NCI-H2196 treated with DMSO at 0.1 percent for 48 hours (cell line): Measurements from ENCODE around the gene GLTP.

Source experiments
- DNase-seq: peaks from one replicate; lab custom pipeline; 2025; ENCODE audit not compliant: unreplicated experiment; lab: John Stamatoyannopoulos, UW

Gene GLTP

GRCh38 chr12:109822951-109823411, 57.4 kb downstream of the GLTP start:
- peak; percentile 20 for DNase-seq

- no peak for DNase-seq
Observed at GRCh38 chr12:109822416-109822815, 57.9 kb downstream of the GLTP start.

GRCh38 chr12:109821968-109822367, 58.4 kb downstream of the GLTP start:
- no peak for DNase-seq

- DNase-seq, result no peak
Observed at GRCh38 chr12:109820816-109821381, 59.4 kb downstream of the GLTP start.

GRCh38 chr12:109818905-109819500, 61.3 kb downstream of the GLTP start:
- DNase-seq, result no peak

- DNase-seq, result no peak
Observed at GRCh38 chr12:109818253-109818652, 62.1 kb downstream of the GLTP start.

GRCh38 chr12:109817627-109818231, 62.6 kb downstream of the GLTP start:
- DNase-seq, result no peak

GRCh38 chr12:109816870-109817269, 63.5 kb downstream of the GLTP start:
- DNase-seq, result no peak

GRCh38 chr12:109815757-109816617, 64.4 kb downstream of the GLTP start:
- DNase-seq, result no peak

- no peak for DNase-seq
Observed at GRCh38 chr12:109815225-109815624, 65.1 kb downstream of the GLTP start.

GRCh38 chr12:109814600-109815150, 65.7 kb downstream of the GLTP start:
- DNase-seq, result no peak

GRCh38 chr12:109813810-109814416, 66.4 kb downstream of the GLTP start:
- no peak for DNase-seq

- no peak for DNase-seq
Observed at GRCh38 chr12:109811624-109811995, 68.7 kb downstream of the GLTP start.

- no peak for DNase-seq
Observed at GRCh38 chr12:109810954-109811623, 69.3 kb downstream of the GLTP start.

GRCh38 chr12:109808876-109809646, 71.3 kb downstream of the GLTP start:
- no peak for DNase-seq

GRCh38 chr12:109807954-109808643, 72.2 kb downstream of the GLTP start:
- no peak for DNase-seq

- DNase-seq, result peak; percentile 19
Observed at GRCh38 chr12:109804820-109805761, 75.2 kb downstream of the GLTP start.

GRCh38 chr12:109803678-109804077, 76.7 kb downstream of the GLTP start:
- no peak for DNase-seq
